HepG2 (cell line): Measurements from ENCODE around the gene MTF1. TPM values are rescaled to one million over a fixed set of nuclear protein-coding genes. Genes with fewer than 3 reads are reported as not detected.

Source experiments
- DR1 ChIP-seq: sonication (generic); formaldehyde crosslinking; IDR thresholded peaks from 2 replicates; pipeline ENCODE4 v1.8.0; 2021; ENCODE audit warnings: mild to moderate bottlenecking, missing genetic modification reagents, inconsistent platforms
- EED ChIP-seq: sonication (generic); formaldehyde crosslinking; IDR thresholded peaks from 2 replicates; pipeline ENCODE4 v1.5.0; 2020; ENCODE audit warnings: mild to moderate bottlenecking, missing genetic modification reagents
- GZF1 ChIP-seq: sonication (generic); formaldehyde crosslinking; IDR thresholded peaks from 2 replicates; pipeline ENCODE4 v1.5.1; 2020; ENCODE audit warnings: mild to moderate bottlenecking, missing genetic modification reagents
- KLF6 ChIP-seq: IDR thresholded peaks from 2 replicates; pipeline ENCODE4 v1.8.0; 2016; ENCODE audit warnings: missing biosample characterization, missing genetic modification reagents
- LBX2 ChIP-seq: sonication (generic); formaldehyde crosslinking; IDR thresholded peaks from 2 replicates; pipeline ENCODE4 v1.5.0; 2020; ENCODE audit warnings: missing genetic modification reagents, mild to moderate bottlenecking, borderline replicate concordance
- MZF1 ChIP-seq: sonication (generic); formaldehyde crosslinking; IDR thresholded peaks from 2 replicates; pipeline ENCODE4 v1.8.1; 2023; ENCODE audit warnings: mild to moderate bottlenecking, missing genetic modification reagents, borderline replicate concordance
- NFYB ChIP-seq: sonication (generic); formaldehyde crosslinking; IDR thresholded peaks from 2 replicates; pipeline ENCODE4 v1.4.0; 2020; ENCODE audit warnings: missing genetic modification reagents
- NR0B2 ChIP-seq: sonication (generic); formaldehyde crosslinking; IDR thresholded peaks from 2 replicates; pipeline ENCODE4 v1.4.0; 2020; ENCODE audit warnings: mild to moderate bottlenecking, missing genetic modification reagents
- NR2F2 ChIP-seq: IDR thresholded peaks from 2 replicates; pipeline ENCODE4 v1.6.1; 2012; ENCODE audit warnings: low read depth, inconsistent platforms, borderline replicate concordance
- PLRG1 ChIP-seq: fragments of 450-650 bp; conservative IDR thresholded peaks from 2 replicates; pipeline ENCODE4 v1.6.1; 2016
- RXRA ChIP-seq: sonication (generic); formaldehyde crosslinking; IDR thresholded peaks from 2 replicates; pipeline ENCODE4 v1.5.1; 2020; ENCODE audit warnings: missing genetic modification reagents
- SOX6 ChIP-seq, 2 experiments: fragments of 450-650 bp in 1 of 2; sonication (generic) in 1 of 2; formaldehyde crosslinking in 1 of 2; IDR thresholded peaks; 2 replicates each; pipeline versions ENCODE4 v1.4.0 to v1.6.1; 2017 to 2020; ENCODE audit warnings: antibody characterized with exemption in 1 of 2, mild to moderate bottlenecking in 1 of 2, missing genetic modification reagents in 1 of 2
- ZMYM2 ChIP-seq: sonication (generic); formaldehyde crosslinking; IDR thresholded peaks from 2 replicates; pipeline ENCODE4 v1.8.0; 2022; ENCODE audit warnings: mild to moderate bottlenecking, missing genetic modification reagents
- ZNF652 ChIP-seq: IDR thresholded peaks from 2 replicates; pipeline ENCODE4 v1.6.1; 2016; ENCODE audit warnings: low read depth, borderline replicate concordance
- ZNF709 ChIP-seq: sonication (generic); formaldehyde crosslinking; IDR thresholded peaks from 2 replicates; pipeline ENCODE4 v1.5.0; 2020; ENCODE audit warnings: mild to moderate bottlenecking, missing genetic modification reagents
- ZNF782 ChIP-seq: sonication (generic); formaldehyde crosslinking; IDR thresholded peaks from 2 replicates; pipeline ENCODE4 v1.4.0; 2020; ENCODE audit warnings: missing genetic modification reagents, mild to moderate bottlenecking, borderline replicate concordance
- ZNF883 ChIP-seq: sonication (generic); formaldehyde crosslinking; IDR thresholded peaks from 2 replicates; pipeline ENCODE4 v1.5.1; 2020; ENCODE audit warnings: mild to moderate bottlenecking, missing genetic modification reagents; ENCODE audit errors: not compliant biosample characterization
- polyA plus RNA-seq, 8 experiments: library from polyadenylated mRNA; depleted of rRNA in 3 of 8; stranded (reverse) in 7 of 8; unstranded in 1 of 8; fragments of >200 nt; fragmentation: Illumina TruSeq in 4 of 8; extraction: Trizol in 4 of 8; gene quantifications; 2 replicates each; pipeline versions ENCODE4 v1.2.1 to v1.2.3, GENCODE V29; 2011 to 2016; ENCODE audit warnings: low read depth in 4 of 8, missing spikeins in 1 of 8, mixed read lengths in 1 of 8; ENCODE audit not compliant: insufficient read depth in 1 of 8
- total RNA-seq, 5 experiments: library from RNA; depleted of rRNA; stranded (reverse); fragments of >200 nt; fragmentation: Illumina TruSeq; extraction: Trizol; gene quantifications; 2 replicates each; pipeline ENCODE4 v1.2.3, GENCODE V29; 2016; ENCODE audit warnings: low read depth in 1 of 5
- TF ChIP-seq, protein P1 (sequence below): sonication (generic); formaldehyde crosslinking; IDR thresholded peaks from 2 replicates; pipeline ENCODE4 v1.5.0; 2020; ENCODE audit warnings: mild to moderate bottlenecking, missing genetic modification reagents, borderline replicate concordance
- TF ChIP-seq, protein P2 (sequence below): sonication (generic); formaldehyde crosslinking; conservative IDR thresholded peaks from 2 replicates; pipeline ENCODE4 v1.8.0; 2022; ENCODE audit warnings: low read depth, missing genetic modification reagents

Gene MTF1
- total and polyA plus RNA-seq, 2 of the 13 experiments (the other 11 are each of a cell fraction or from before 2014, with no cell fraction given), result 2.4 to 3.3 TPM

- TF ChIP-seq, protein P1, sequence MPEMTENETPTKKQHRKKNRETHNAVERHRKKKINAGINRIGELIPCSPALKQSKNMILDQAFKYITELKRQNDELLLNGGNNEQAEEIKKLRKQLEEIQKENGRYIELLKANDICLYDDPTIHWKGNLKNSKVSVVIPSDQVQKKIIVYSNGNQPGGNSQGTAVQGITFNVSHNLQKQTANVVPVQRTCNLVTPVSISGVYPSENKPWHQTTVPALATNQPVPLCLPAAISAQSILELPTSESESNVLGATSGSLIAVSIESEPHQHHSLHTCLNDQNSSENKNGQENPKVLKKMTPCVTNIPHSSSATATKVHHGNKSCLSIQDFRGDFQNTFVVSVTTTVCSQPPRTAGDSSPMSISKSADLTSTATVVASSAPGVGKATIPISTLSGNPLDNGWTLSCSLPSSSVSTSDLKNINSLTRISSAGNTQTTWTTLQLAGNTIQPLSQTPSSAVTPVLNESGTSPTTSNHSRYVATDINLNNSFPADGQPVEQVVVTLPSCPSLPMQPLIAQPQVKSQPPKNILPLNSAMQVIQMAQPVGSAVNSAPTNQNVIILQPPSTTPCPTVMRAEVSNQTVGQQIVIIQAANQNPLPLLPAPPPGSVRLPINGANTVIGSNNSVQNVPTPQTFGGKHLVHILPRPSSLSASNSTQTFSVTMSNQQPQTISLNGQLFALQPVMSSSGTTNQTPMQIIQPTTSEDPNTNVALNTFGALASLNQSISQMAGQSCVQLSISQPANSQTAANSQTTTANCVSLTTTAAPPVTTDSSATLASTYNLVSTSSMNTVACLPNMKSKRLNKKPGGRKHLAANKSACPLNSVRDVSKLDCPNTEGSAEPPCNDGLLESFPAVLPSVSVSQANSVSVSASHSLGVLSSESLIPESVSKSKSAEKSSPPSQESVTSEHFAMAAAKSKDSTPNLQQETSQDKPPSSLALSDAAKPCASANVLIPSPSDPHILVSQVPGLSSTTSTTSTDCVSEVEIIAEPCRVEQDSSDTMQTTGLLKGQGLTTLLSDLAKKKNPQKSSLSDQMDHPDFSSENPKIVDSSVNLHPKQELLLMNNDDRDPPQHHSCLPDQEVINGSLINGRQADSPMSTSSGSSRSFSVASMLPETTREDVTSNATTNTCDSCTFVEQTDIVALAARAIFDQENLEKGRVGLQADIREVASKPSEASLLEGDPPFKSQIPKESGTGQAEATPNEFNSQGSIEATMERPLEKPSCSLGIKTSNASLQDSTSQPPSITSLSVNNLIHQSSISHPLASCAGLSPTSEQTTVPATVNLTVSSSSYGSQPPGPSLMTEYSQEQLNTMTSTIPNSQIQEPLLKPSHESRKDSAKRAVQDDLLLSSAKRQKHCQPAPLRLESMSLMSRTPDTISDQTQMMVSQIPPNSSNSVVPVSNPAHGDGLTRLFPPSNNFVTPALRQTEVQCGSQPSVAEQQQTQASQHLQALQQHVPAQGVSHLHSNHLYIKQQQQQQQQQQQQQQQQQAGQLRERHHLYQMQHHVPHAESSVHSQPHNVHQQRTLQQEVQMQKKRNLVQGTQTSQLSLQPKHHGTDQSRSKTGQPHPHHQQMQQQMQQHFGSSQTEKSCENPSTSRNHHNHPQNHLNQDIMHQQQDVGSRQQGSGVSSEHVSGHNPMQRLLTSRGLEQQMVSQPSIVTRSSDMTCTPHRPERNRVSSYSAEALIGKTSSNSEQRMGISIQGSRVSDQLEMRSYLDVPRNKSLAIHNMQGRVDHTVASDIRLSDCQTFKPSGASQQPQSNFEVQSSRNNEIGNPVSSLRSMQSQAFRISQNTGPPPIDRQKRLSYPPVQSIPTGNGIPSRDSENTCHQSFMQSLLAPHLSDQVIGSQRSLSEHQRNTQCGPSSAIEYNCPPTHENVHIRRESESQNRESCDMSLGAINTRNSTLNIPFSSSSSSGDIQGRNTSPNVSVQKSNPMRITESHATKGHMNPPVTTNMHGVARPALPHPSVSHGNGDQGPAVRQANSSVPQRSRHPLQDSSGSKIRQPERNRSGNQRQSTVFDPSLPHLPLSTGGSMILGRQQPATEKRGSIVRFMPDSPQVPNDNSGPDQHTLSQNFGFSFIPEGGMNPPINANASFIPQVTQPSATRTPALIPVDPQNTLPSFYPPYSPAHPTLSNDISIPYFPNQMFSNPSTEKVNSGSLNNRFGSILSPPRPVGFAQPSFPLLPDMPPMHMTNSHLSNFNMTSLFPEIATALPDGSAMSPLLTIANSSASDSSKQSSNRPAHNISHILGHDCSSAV (CRISPR knock-in tag), result no peak
- TF ChIP-seq ZNF709 (CRISPR knock-in tag), result peak; percentile 29; the same call in 1 of the 2 replicates
- TF ChIP-seq DR1 (CRISPR knock-in tag), result no peak; the same call in 1 of the 2 replicates
- peak; percentile 67 for TF ChIP-seq ZNF883
- no peak for TF ChIP-seq SOX6 (IDR thresholded peaks at IDR 0.05)
- no peak for TF ChIP-seq SOX6 (CRISPR knock-in tag; IDR thresholded peaks at IDR 0.05)
- TF ChIP-seq NR2F2, result no peak
- TF ChIP-seq LBX2, result 0 out of 2 replicates have a peak, but pooled peaks have one; percentile 45
- TF ChIP-seq NR0B2 (CRISPR knock-in tag), result peak; percentile 79
- no peak for TF ChIP-seq NFYB (CRISPR knock-in tag)
- TF ChIP-seq MZF1 (CRISPR knock-in tag), result no peak
- TF ChIP-seq RXRA (CRISPR knock-in tag), result no peak
- no peak for TF ChIP-seq ZNF782 (CRISPR knock-in tag)
- no peak for TF ChIP-seq ZMYM2
- 0 out of 2 replicates have a peak, but pooled peaks have one; percentile 1 for TF ChIP-seq KLF6 (CRISPR knock-in tag)
- no peak for TF ChIP-seq EED (CRISPR knock-in tag)
- TF ChIP-seq GZF1 (CRISPR knock-in tag), result no peak
- no peak for TF ChIP-seq ZNF652 (CRISPR knock-in tag)
- no peak for TF ChIP-seq PLRG1
- TF ChIP-seq, protein P2, sequence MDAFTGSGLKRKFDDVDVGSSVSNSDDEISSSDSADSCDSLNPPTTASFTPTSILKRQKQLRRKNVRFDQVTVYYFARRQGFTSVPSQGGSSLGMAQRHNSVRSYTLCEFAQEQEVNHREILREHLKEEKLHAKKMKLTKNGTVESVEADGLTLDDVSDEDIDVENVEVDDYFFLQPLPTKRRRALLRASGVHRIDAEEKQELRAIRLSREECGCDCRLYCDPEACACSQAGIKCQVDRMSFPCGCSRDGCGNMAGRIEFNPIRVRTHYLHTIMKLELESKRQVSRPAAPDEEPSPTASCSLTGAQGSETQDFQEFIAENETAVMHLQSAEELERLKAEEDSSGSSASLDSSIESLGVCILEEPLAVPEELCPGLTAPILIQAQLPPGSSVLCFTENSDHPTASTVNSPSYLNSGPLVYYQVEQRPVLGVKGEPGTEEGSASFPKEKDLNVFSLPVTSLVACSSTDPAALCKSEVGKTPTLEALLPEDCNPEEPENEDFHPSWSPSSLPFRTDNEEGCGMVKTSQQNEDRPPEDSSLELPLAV, result no peak
Measured at GRCh38 chr1:37793773-37794371, 65.5 kb downstream of the MTF1 start, which contains the start of gene MANEAL (continued).
